ENCODE results near the gene SSNA1.
A peak's percentile ranks its signal among the peaks of the same experiment; 100 is the strongest.

GRCh38 chr9:137194909-137195308 is 6.4 kb downstream of the SSNA1 start:
- TF ChIP-seq CTCF (IDR thresholded peaks at IDR 0.05): no peak
- TF ChIP-seq POLR2A (IDR thresholded peaks at IDR 0.05): no peak
- peak in 1 of 3 donors; percentile 6 for TF ChIP-seq POLR2AphosphoS5 (IDR thresholded peaks at IDR 0.05)
- TF ChIP-seq EP300 (IDR thresholded peaks at IDR 0.05; ENCODE audit: low read depth): no peak
